HepG2 (cell line): ENCODE results near the gene KRTCAP3. TPM values are rescaled to one million over a fixed set of nuclear protein-coding genes. Genes with fewer than 3 reads are reported as not detected.
A peak's percentile ranks its signal among the peaks of the same experiment; 100 is the strongest.

Source experiments
- ATF7-NPFF ChIP-seq: sonication (generic); formaldehyde crosslinking; IDR thresholded peaks from 2 replicates; pipeline ENCODE4 v1.8.1; 2023; ENCODE audit warnings: mild to moderate bottlenecking, low read depth, missing genetic modification reagents, moderate library complexity
- ATRX ChIP-seq: sonication (generic); formaldehyde crosslinking; IDR thresholded peaks from 2 replicates; pipeline ENCODE4 v1.4.0; 2020; ENCODE audit warnings: missing genetic modification reagents, borderline replicate concordance
- EP300 ChIP-seq, 3 experiments: sonication (generic) in 1 of 3; formaldehyde crosslinking in 1 of 3; IDR thresholded peaks; 2 replicates each; pipeline versions ENCODE4 v1.5.1 to v1.6.1; 2011 to 2020; ENCODE audit warnings: low read depth in 2 of 3, low read length in 2 of 3, borderline replicate concordance in 1 of 3, improper control_type of control experiment in 1 of 3, mild to moderate bottlenecking in 1 of 3, missing genetic modification reagents in 1 of 3, moderate library complexity in 1 of 3
- EZH2 ChIP-seq: conservative IDR thresholded peaks from 2 replicates; pipeline ENCODE4 v1.6.1; 2012; ENCODE audit warnings: mild to moderate bottlenecking, low read depth, low read length, moderate library complexity
- HMGA1 ChIP-seq: sonication (generic); formaldehyde crosslinking; conservative IDR thresholded peaks from 2 replicates; pipeline ENCODE4 v1.4.0; 2020; ENCODE audit warnings: missing genetic modification reagents
- PITX1 ChIP-seq: sonication (generic); formaldehyde crosslinking; IDR thresholded peaks from 2 replicates; pipeline ENCODE4 v1.5.1; 2020; ENCODE audit warnings: mild to moderate bottlenecking, missing genetic modification reagents
- TOPORS ChIP-seq: sonication (generic); formaldehyde crosslinking; IDR thresholded peaks from 2 replicates; pipeline ENCODE4 v1.8.0; 2023; ENCODE audit warnings: mild to moderate bottlenecking, missing genetic modification reagents
- ZMAT3 ChIP-seq: sonication (generic); formaldehyde crosslinking; conservative IDR thresholded peaks from 2 replicates; pipeline ENCODE4 v1.7.0; 2021; ENCODE audit warnings: missing genetic modification reagents
- ZMYM4 ChIP-seq: sonication (generic); formaldehyde crosslinking; IDR thresholded peaks from 2 replicates; pipeline ENCODE4 v1.8.1; 2023; ENCODE audit warnings: mild to moderate bottlenecking, missing genetic modification reagents
- ZNF138 ChIP-seq: sonication (generic); formaldehyde crosslinking; IDR thresholded peaks from 2 replicates; pipeline ENCODE4 v1.5.0; 2020; ENCODE audit warnings: mild to moderate bottlenecking, low read depth, missing genetic modification reagents
- ZNF180 ChIP-seq: sonication (generic); formaldehyde crosslinking; IDR thresholded peaks from 2 replicates; pipeline ENCODE4 v1.4.0; 2020; ENCODE audit warnings: low read depth, missing genetic modification reagents, borderline replicate concordance
- ZNF615 ChIP-seq: sonication (generic); formaldehyde crosslinking; IDR thresholded peaks from 2 replicates; pipeline ENCODE4 v1.5.0; 2020; ENCODE audit warnings: mild to moderate bottlenecking, missing genetic modification reagents, borderline replicate concordance
- ZNF891 ChIP-seq: sonication (generic); formaldehyde crosslinking; IDR thresholded peaks from 2 replicates; pipeline ENCODE4 v1.5.0; 2020; ENCODE audit warnings: mild to moderate bottlenecking, missing genetic modification reagents
- polyA plus RNA-seq, 8 experiments: library from polyadenylated mRNA; depleted of rRNA in 3 of 8; stranded (reverse) in 7 of 8; unstranded in 1 of 8; fragments of >200 nt; fragmentation: Illumina TruSeq in 4 of 8; extraction: Trizol in 4 of 8; gene quantifications; 2 replicates each; pipeline versions ENCODE4 v1.2.1 to v1.2.3, GENCODE V29; 2011 to 2016; ENCODE audit warnings: low read depth in 4 of 8, missing spikeins in 1 of 8, mixed read lengths in 1 of 8; ENCODE audit not compliant: insufficient read depth in 1 of 8
- total RNA-seq, 5 experiments: library from RNA; depleted of rRNA; stranded (reverse); fragments of >200 nt; fragmentation: Illumina TruSeq; extraction: Trizol; gene quantifications; 2 replicates each; pipeline ENCODE4 v1.2.3, GENCODE V29; 2016; ENCODE audit warnings: low read depth in 1 of 5
- TF ChIP-seq, protein P1 (sequence below): sonication (generic); formaldehyde crosslinking; IDR thresholded peaks from 2 replicates; pipeline ENCODE4 v1.5.0; 2020; ENCODE audit warnings: mild to moderate bottlenecking, missing genetic modification reagents, borderline replicate concordance
- TF ChIP-seq, protein P2 (sequence below): sonication (generic); formaldehyde crosslinking; IDR thresholded peaks from 2 replicates; pipeline ENCODE4 v1.5.1; 2020; ENCODE audit warnings: missing genetic modification reagents, mild to moderate bottlenecking, borderline replicate concordance
- TF ChIP-seq, protein P3 (sequence below): sonication (generic); formaldehyde crosslinking; IDR thresholded peaks from 2 replicates; pipeline ENCODE4 v1.8.0; 2022; ENCODE audit warnings: missing genetic modification reagents, mild to moderate bottlenecking, moderate library complexity, borderline replicate concordance

The KRTCAP3 gene
- total and polyA plus RNA-seq, 2 of the 13 experiments (the other 11 are each of a cell fraction or from before 2014, with no cell fraction given): 2.1 to 4.5 TPM

DNA sequence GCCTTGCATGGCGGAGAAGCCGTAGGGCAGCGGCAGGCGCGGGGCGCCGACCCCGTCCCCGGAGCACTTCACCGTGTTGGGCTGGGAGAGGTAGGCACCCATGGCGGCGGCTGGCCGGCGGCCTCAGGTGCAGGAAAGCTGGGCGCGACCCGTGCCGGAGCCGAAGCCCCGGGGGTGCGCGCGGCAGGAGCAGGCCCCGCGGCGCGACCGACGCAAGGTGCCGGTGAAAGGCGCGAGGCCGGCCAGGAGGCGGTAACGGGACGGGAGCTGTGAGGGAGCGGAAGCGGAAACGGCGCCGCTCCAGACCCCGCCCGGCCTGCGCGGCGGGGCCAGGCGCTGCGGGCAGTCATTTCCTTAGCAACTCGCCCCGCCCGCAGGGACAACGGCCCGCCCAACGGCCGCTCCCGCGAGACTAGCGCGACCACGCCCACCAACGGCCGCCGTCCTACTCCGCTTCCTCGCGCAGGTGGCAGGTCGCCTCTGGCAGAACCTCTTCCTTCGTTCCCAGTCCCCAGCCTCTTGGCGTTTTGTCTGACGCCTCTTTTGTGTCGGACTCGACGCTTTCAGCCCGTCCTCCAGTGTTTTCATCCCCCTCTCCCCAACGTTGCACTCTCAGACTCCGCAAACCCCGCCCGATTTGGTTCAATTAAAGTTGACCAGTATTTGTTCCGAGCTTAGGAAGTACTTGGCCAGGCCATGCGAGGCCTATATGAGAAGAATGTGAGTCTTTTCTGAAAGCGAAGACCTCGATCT lies 32.7 kb upstream of the KRTCAP3 start, which contains the start of gene PPM1G (continued):
- TF ChIP-seq, protein P1, sequence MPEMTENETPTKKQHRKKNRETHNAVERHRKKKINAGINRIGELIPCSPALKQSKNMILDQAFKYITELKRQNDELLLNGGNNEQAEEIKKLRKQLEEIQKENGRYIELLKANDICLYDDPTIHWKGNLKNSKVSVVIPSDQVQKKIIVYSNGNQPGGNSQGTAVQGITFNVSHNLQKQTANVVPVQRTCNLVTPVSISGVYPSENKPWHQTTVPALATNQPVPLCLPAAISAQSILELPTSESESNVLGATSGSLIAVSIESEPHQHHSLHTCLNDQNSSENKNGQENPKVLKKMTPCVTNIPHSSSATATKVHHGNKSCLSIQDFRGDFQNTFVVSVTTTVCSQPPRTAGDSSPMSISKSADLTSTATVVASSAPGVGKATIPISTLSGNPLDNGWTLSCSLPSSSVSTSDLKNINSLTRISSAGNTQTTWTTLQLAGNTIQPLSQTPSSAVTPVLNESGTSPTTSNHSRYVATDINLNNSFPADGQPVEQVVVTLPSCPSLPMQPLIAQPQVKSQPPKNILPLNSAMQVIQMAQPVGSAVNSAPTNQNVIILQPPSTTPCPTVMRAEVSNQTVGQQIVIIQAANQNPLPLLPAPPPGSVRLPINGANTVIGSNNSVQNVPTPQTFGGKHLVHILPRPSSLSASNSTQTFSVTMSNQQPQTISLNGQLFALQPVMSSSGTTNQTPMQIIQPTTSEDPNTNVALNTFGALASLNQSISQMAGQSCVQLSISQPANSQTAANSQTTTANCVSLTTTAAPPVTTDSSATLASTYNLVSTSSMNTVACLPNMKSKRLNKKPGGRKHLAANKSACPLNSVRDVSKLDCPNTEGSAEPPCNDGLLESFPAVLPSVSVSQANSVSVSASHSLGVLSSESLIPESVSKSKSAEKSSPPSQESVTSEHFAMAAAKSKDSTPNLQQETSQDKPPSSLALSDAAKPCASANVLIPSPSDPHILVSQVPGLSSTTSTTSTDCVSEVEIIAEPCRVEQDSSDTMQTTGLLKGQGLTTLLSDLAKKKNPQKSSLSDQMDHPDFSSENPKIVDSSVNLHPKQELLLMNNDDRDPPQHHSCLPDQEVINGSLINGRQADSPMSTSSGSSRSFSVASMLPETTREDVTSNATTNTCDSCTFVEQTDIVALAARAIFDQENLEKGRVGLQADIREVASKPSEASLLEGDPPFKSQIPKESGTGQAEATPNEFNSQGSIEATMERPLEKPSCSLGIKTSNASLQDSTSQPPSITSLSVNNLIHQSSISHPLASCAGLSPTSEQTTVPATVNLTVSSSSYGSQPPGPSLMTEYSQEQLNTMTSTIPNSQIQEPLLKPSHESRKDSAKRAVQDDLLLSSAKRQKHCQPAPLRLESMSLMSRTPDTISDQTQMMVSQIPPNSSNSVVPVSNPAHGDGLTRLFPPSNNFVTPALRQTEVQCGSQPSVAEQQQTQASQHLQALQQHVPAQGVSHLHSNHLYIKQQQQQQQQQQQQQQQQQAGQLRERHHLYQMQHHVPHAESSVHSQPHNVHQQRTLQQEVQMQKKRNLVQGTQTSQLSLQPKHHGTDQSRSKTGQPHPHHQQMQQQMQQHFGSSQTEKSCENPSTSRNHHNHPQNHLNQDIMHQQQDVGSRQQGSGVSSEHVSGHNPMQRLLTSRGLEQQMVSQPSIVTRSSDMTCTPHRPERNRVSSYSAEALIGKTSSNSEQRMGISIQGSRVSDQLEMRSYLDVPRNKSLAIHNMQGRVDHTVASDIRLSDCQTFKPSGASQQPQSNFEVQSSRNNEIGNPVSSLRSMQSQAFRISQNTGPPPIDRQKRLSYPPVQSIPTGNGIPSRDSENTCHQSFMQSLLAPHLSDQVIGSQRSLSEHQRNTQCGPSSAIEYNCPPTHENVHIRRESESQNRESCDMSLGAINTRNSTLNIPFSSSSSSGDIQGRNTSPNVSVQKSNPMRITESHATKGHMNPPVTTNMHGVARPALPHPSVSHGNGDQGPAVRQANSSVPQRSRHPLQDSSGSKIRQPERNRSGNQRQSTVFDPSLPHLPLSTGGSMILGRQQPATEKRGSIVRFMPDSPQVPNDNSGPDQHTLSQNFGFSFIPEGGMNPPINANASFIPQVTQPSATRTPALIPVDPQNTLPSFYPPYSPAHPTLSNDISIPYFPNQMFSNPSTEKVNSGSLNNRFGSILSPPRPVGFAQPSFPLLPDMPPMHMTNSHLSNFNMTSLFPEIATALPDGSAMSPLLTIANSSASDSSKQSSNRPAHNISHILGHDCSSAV (CRISPR knock-in tag): no peak
- TF ChIP-seq EP300 (IDR thresholded peaks at IDR 0.05; ENCODE audit: low read depth in 2 of 2, low read length in 2 of 2) (peak in 1 of 2 experiments; percentile 25; a peak in 1 of 4 replicates), EP300 (CRISPR knock-in tag; IDR thresholded peaks at IDR 0.05; ENCODE audit: borderline replicate concordance) (0 out of 2 replicates have a peak, but pooled peaks have one; percentile 25), ZNF138 (no peak), PITX1 (CRISPR knock-in tag) (peak; percentile 79), ZMYM4 (CRISPR knock-in tag) (peak; percentile 92), ZMAT3 (CRISPR knock-in tag) (peak; percentile 90; the same call in 1 of the 2 replicates), HMGA1 (no peak), TOPORS (CRISPR knock-in tag) (peak; percentile 97; the same call in 1 of the 2 replicates), ZNF891 (peak; percentile 54; the same call in 1 of the 2 replicates), ZNF180 (CRISPR knock-in tag) (no peak), ATRX (CRISPR knock-in tag) (no peak), ZNF615 (CRISPR knock-in tag) (no peak; the same call in 1 of the 2 replicates), ATF7-NPFF (CRISPR knock-in tag) (peak; percentile 94), EZH2 (no peak)
- TF ChIP-seq, protein P2, sequence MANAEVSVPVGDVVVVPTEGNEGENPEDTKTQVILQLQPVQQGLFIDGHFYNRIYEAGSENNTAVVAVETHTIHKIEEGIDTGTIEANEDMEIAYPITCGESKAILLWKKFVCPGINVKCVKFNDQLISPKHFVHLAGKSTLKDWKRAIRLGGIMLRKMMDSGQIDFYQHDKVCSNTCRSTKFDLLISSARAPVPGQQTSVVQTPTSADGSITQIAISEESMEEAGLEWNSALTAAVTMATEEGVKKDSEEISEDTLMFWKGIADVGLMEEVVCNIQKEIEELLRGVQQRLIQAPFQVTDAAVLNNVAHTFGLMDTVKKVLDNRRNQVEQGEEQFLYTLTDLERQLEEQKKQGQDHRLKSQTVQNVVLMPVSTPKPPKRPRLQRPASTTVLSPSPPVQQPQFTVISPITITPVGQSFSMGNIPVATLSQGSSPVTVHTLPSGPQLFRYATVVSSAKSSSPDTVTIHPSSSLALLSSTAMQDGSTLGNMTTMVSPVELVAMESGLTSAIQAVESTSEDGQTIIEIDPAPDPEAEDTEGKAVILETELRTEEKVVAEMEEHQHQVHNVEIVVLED (CRISPR knock-in tag): peak; percentile 92
- TF ChIP-seq, protein P3, sequence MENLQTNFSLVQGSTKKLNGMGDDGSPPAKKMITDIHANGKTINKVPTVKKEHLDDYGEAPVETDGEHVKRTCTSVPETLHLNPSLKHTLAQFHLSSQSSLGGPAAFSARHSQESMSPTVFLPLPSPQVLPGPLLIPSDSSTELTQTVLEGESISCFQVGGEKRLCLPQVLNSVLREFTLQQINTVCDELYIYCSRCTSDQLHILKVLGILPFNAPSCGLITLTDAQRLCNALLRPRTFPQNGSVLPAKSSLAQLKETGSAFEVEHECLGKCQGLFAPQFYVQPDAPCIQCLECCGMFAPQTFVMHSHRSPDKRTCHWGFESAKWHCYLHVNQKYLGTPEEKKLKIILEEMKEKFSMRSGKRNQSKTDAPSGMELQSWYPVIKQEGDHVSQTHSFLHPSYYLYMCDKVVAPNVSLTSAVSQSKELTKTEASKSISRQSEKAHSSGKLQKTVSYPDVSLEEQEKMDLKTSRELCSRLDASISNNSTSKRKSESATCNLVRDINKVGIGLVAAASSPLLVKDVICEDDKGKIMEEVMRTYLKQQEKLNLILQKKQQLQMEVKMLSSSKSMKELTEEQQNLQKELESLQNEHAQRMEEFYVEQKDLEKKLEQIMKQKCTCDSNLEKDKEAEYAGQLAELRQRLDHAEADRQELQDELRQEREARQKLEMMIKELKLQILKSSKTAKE: 0 out of 2 replicates have a peak, but pooled peaks have one; percentile 5
